Sigmoid colon (tissue), 3 donors: ENCODE results near the gene WNK1.

Experiments used
- POLR2A ChIP-seq, 2 donors: fragments of 450-650 bp; IDR thresholded peaks; one replicate each; pipeline ENCODE4 v1.6.1; 2016; ENCODE audit warnings: antibody characterized with exemption in 2 of 2, mild to moderate bottlenecking in 2 of 2, moderate library complexity in 2 of 2
- TF ChIP-seq, protein P1 (sequence below), 4 experiments: fragments of 450-650 bp in 3 of 4; fragments of 200-600 bp in 1 of 4; IDR thresholded peaks; one replicate each; pipeline ENCODE4 v1.5.1; 2016 to 2019; ENCODE audit warnings: antibody characterized with exemption in 4 of 4, mild to moderate bottlenecking in 3 of 4, moderate library complexity in 2 of 4

DNA sequence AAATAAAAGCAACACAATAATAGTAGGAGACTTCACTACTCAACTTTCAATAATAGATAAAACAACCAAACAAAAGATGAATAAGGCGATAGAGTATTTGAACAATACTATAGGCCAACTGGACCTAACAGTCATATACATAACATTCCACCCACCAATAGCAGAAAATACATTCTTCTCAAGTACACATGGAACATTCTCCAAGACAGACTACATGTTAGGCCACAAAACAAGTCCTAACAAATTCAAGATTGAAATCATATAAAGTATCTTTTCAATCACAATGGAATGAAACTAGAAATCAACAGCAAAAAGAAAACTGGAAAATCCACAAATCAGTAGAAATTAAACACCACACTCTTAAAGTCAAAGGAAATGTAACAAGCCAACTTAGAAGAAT lies 168.3 kb downstream of the WNK1 start:
- TF ChIP-seq, protein P1, sequence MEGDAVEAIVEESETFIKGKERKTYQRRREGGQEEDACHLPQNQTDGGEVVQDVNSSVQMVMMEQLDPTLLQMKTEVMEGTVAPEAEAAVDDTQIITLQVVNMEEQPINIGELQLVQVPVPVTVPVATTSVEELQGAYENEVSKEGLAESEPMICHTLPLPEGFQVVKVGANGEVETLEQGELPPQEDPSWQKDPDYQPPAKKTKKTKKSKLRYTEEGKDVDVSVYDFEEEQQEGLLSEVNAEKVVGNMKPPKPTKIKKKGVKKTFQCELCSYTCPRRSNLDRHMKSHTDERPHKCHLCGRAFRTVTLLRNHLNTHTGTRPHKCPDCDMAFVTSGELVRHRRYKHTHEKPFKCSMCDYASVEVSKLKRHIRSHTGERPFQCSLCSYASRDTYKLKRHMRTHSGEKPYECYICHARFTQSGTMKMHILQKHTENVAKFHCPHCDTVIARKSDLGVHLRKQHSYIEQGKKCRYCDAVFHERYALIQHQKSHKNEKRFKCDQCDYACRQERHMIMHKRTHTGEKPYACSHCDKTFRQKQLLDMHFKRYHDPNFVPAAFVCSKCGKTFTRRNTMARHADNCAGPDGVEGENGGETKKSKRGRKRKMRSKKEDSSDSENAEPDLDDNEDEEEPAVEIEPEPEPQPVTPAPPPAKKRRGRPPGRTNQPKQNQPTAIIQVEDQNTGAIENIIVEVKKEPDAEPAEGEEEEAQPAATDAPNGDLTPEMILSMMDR (IDR thresholded peaks at IDR 0.05), result no peak
- no peak for TF ChIP-seq POLR2A (IDR thresholded peaks at IDR 0.05)
